HG03558 (cell line): Measurements from ENCODE around the gene PARD3B.

ENCODE experiments used
- ATAC-seq: cut with Tn5 transposase; IDR thresholded peaks from one replicate; pipeline ENCODE4 v1.9.1; 2021; ENCODE audit warnings: moderate number of reproducible peaks; ENCODE audit not compliant: unreplicated experiment; ENCODE audit errors: extremely low read depth

The PARD3B gene

DNA sequence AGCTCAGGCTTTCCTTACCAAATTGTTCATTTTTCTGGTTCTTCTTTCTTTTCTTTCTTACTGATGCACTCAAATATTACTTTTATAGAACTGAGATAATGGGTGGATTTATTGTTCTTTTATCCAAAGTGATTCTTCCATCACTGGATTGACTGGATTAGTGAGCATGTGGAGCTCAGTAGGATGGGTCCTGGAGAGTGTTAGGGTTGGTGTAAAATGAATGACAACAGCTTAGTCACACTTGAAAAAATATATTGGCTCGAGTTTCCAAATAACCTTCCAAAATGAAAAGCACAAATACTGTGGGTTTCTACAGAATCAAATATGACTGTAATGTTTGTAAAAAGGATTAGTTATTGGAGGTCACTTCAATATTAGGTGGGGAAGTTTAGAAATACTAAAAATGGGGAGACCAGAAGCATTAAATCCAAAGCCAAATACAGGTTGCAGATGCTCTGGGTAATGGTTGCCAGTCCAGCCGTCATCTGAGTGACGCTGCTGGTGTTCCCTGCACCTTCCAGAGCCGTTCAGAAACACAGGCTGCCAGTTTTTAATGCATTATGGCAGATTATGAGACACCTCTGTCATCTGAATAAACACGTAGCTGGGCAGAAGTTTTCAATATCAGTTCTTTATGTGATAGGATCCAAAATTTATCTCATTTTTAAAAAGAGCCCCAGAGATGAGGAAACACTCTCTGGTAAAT, 842.2 kb downstream of the PARD3B start:
- no peak for ATAC-seq

DNA sequence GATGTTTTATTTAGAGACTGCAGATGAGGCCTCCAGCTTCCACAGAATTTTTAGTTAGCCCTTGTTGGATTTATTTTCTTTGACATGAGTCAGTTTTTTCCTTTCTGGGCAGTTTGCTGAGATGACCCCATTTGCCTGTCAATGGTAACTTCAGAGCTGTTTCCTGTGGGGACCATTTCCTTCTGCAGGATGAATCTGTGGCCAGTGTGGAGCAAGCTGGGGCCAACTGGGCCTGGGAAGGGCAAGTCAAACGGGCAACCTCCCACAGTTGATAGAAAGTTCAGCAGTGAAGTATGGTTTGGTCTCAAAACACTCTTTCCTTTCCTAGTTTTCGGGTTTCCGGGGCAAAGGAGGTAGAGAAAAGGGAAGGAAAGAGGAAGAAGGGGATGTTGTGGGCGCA, 845.6 kb downstream of the PARD3B start:
- ATAC-seq = no peak

DNA sequence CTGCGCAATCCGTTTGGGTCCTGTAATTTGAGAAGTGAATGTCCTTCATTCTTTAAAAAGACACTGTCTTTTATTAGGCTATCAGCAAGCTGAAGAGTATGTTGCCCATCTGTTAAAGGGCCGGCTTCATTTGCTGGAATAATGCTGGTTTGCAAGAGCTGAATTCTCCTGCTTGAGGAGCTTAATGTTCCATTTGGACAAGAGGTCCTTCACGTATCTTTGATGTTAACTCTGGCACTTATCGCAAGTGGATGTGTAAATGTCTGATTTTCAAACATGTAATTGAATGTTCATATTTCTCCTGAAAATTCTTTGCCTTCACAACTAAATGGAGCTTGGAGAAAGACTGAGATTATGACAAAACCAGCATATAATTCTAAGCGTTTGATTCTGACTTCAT, 856.2 kb downstream of the PARD3B start:
- ATAC-seq = no peak

DNA sequence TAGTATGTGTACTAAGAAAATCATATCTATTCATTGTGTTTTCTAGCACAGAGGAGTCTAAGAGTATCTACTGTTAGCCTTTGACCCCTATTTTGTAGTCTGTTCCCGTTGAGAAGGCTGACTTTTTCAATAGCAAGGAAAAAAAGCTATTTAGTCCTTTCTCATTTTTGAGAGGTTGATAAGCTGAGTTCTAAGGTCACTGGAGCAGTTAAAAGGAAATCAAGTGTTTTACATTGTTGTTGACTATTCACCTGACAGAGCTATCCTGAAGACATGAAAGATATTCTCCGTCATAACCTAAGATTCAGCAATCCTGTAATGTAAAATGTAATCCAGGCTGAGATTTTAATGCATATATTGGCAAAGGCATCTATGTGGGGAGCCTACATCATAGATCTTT, 856.7 kb downstream of the PARD3B start:
- no peak for ATAC-seq

DNA sequence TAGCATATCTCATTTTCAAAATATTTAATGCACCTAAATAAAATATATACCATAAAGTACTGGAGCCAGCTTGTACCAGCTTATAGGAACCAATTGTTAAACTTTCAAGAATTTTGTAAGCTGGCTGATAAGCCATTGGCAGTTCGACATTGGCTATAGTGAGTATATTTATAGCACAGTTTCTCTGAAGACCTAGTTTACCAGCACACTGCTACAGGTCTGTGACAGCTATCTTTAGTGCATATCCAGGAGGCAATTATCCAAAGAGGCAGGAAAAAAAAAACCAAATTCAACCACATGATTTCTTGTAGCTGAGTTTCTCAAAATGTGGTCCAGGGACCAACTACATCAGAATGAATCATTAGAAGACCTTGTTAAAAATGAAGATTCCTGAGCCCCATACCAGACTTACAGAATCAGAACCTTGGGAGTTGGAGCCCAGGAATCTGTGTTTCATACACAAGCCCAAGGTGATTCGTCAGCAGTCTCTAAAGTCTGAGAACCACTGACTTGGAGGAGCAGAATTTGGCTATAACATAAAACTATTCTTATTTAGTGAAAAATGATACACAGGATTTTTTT, 858.1 kb downstream of the PARD3B start:
- ATAC-seq = no peak

DNA sequence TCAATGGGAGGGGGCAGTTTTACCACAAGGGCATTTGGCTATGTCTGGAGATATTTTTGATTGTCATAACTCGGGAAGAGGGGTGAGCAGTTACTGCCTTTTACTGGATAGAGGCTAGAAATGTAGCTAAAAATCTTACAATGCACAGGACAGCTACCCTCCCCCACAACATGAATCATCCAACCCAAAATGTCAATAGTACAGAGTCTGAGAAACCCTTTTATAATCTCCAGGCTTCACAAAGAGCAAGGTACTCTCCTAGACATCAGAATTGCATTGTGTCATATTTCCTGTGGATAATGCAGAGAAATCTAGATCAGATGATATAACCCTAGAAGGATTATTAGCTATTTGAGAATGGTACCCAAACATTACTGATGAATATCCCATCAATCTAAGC, 859.9 kb downstream of the PARD3B start:
- no peak for ATAC-seq

DNA sequence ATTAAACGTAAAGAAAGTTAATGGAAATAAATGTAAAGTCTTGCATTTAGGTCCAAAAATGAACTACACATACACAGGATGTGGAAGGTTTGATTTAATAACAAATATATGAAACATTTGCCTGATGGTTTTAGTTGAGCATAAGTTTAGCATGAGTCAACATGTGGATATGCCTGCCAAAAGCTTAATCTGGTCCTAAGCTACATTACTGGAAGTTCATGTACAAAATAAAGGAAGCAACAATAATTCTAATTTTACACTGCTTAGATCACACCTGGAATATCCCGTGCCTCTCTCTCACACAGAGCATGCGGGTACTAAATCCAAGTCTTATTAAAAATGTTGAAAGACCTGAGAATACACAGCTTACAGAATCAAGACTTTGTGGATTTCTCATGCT, 860.5 kb downstream of the PARD3B start:
- no peak for ATAC-seq

DNA sequence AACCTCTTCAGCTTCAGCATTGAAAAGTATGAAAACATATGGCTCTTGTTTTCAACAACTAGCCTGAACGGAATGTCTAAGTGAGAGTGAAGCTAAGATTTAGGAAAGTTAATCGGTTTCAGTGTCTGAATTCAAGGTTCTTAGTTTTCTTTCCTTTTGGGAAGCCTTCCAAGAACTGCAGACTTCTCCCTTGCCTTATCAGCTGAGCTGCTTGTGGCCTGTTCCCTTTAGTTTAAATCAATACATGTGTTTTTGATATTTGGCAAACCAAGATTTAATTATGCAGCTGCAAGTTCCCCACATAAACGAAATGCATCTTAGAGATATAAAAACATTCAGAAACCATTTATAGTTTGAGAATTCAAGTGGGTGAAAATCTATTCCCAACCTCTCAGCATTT, 862.7 kb downstream of the PARD3B start:
- no peak for ATAC-seq

DNA sequence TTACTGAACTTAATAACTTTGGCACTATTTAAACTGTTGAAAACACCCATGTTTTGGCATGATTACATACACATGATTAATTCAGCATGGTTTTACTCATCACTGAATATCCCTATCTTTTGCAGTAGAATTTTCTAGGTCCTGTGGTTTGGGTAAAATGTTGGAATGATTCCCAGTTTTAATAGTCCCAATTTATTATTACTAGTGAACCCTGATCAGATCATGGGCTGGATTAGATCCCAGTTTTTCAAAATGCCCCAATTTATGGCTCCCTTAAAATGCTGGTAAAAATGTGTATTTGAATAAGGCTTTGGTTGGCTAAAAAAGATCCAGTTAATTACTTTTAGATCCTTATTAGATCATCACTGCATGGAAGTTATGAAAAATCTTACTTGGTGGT, 863.4 kb downstream of the PARD3B start:
- ATAC-seq = no peak

DNA sequence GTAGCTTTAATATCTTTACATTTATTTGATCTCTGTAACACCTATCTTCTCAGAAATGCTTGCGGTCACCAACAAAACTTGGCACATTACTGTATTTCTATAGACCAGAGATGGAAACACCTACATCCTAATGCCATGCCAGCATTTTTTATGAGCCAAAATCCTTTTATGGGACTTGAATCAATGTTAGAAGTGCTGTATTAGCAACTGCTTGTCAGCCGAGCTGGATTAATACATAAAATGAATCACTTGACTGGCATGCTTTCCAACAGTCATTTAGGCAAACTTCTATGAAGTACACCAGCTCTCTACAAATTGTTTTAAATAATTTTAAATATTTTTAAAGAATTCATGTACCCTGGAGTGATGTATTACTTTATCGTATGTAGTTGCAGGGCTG, 864.1 kb downstream of the PARD3B start:
- no peak for ATAC-seq

DNA sequence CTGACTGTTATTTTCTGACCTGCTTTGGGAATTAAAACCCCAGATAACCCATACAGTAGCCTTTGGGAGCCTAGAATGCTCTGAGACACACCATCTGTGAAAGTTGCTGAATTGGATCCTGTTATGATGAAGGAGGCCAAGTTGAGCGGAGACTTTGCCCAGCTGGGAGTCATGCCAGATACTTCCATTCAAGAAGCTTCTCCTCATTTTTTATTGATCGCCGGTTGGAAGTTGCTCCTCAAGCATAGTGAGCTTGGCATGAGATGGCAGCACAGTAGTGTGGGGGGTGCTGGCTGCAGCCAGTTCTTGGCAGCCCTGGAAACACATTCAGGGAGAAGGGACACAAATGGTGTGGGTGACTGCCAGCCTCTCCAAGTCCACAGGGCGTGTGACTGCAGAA, 866.3 kb downstream of the PARD3B start:
- ATAC-seq = no peak

DNA sequence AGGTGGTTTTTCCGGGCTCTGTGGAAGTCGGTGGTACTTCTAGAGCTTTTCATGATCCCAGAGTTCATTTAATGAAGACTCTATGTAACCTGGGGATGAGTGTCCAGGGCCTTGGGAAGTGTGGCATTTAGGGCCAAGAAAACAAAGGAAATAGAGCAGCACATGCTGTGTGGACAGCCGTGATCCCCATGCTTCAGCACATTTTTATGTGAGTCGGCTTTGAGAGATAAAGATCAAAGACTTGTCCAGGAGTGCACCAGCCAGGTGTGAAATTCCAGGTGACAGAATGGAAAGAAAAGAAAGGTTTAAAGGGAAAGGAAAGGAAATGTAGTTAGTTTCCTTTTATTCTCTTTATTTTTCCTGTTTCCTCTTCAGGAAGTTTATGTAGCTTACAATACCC, 879.1 kb downstream of the PARD3B start:
- ATAC-seq = no peak

DNA sequence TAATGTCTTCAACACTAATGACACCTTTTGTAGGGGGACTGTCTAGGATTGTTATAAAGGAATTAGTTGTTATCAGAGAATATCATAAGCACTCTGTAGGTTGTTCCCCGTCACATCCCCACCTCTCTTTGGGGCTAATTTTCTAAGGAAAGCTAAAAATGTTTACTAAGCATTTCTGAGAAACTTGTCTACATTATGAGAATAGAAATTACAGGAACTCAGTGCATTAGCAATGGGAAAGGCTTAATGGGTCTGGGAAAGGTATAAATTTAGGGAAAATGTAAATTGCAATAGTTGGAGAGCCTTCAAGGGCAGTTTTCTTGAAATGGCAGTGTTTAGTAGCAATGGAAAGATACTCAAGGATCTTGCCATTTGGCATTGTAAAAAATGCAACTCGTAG, 879.8 kb downstream of the PARD3B start:
- no peak for ATAC-seq

DNA sequence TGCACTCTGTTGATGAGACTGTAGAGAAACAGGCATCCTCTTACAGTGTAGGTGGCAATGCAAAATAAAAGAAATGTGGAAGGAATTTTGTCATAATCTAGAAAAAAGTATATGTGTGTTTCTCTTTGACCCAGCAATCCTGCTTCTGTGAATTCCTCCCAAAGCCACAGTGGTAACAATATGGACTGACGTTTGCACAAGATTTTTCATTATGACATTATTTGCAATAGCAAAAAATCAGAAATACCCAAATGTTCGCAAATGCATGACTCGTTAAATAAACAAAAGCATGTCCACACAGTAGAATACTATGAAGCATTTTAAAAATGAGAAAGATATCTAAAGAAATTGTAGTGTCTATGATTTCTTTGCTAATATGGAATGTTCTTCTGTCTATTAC, 881.8 kb downstream of the PARD3B start:
- ATAC-seq = no peak

DNA sequence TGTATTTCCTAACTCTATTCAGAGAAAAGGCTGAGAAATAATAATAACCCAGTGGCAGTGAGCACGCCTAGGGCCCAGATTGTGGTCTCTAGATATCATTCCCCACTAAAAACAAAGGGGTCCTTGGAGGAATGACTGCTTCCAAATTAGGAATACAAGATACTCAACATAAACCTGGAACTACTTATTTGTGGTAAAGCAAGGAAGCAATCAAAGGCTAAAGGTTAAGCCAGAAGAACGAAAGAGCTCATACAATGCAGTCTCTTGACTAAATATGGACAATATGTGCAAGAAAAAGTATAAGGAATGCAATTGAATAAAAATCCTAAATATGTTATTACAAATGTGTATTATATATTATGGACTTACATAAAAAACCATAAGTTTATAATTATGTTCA, 883.5 kb downstream of the PARD3B start:
- no peak for ATAC-seq

DNA sequence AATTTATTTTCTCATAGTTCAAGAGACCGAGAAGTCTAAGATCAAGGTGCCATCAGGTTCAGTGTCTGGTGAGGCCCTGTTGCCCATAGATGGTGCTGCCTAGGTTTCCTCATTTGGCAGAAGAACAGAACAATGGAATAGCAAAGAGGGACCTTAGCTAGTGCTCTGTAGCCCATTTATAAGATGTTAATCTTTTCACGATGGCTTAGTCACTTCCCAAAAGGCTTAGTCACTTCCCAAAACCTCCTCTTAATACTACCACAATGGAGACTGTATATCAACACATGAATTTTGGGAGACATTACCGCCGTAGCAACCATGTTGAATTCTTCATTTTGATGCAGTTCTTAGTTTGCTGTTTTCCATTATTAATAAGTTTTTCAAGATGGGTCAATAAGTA, 890.7 kb downstream of the PARD3B start:
- no peak for ATAC-seq

DNA sequence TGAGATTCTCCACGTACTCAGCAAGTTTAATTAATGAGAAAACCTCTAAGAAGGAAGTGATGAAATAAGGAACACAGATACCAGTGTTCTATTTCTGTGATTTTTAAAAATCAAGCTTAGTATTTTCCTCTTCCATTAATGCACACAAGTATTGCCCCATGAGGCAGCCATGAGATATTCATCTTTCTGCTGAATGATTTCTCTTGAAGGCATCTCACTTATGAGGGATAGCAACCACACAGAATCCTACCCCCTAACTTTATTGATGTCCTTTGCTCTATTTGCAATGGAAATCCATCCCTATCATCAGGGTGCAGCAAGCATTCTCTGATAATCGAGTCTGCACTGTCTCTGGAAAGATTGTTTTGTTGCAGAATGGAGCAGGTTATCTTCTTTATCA, 893.0 kb downstream of the PARD3B start:
- no peak for ATAC-seq

DNA sequence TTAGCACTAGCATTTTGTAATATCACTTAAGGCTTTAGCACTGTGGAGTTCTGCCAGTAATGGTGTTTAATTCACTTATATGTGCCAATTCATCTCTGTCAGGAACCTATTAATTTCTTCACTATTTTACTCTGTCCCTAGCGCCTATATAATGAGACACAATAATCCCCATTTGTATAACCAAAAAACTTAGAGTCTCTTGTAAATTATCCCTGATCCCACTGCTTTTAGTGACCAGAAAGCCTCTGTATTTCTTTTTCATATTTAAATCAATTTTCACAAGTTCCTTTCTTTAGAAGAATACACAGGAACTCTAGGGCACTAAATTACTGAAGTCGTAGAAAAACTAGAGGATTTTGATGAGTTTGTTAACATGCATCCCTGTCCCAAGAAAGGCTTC, 894.3 kb downstream of the PARD3B start:
- no peak for ATAC-seq

DNA sequence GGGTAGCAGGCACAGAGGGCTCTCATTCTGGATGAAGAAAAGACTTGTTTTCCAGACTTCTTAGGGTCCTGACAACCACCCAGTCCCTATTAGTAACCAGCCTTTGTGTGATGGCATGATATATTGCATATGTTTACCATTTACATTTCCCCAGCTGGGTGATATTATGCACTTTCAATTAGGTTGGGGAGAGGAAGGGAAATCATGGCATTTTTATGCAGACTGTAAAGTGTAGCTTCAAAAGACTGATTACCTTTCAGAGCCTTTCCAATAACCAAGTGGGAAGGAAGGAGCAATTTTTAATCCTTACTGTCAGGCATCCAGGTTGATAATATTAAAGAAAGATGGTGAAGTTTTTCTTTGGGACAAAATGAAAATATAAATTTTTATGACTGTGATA, 896.2 kb downstream of the PARD3B start:
- no peak for ATAC-seq

DNA sequence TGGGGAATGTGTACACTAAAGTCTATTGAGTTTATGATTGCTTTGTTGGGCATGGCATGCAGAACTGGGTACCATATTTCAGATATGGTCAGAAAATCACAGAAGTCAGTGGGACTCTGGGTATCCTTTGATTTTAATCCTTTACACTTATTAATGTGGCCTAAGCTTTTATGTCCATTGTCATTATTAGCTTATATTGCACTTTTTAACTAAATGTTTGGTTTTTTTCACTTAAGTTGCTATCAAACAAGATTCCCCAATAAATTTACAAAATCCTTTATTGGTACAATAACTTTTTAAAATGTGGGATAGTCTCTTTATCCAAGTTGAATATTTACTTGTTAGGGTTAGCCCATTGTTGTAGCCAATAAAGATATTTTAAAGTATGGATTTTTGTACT, 902.9 kb downstream of the PARD3B start:
- no peak for ATAC-seq

DNA sequence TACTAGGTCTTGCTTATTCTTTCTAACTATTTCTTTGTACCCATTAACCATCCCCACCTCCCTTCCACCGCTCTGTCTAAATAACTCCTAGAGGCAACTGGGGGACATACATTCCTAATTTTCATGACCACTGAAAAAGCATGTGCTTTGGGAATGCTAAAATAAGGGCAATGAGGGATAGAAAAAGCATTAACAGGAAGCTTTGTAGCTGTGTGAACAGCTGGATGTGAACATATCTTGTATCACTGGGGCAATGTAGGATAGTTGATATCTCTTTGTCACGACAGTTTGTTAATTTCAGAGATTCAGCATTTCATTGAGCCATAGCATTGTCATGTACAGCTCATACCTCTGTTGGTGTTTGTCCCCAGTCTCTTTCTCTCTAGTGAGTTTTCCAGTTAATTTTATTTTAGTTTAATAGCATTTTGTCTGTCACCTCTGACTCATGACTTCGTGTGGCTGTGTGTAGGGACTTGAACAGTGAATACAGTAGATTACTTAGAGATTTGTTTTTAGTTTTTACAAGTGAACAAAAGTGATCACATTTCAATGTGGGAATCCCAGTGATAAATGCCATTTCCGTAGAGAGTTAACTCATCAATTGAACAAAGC, 906.7 kb downstream of the PARD3B start:
- ATAC-seq = no peak

DNA sequence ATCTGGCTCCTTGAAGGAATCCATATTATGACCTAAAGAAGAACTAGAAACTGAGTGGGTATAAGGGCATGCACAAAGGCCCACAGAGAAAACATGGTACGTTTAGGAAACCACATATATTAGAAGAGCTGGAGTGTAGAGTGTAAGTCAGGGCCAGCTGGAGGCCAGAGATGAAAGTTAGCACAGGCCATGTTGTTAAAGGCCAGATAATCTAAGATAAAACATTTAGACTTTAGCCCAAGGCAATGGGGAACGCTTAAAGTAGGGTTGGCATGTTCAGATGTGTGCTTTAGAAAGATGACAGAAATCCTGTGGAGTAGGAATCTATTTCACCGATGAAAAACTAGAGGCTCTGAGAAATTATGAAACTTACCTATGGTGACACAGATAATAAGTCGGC, 907.9 kb downstream of the PARD3B start:
- no peak for ATAC-seq
